Measurements from ENCODE around the gene N4BP2L2.

DNA sequence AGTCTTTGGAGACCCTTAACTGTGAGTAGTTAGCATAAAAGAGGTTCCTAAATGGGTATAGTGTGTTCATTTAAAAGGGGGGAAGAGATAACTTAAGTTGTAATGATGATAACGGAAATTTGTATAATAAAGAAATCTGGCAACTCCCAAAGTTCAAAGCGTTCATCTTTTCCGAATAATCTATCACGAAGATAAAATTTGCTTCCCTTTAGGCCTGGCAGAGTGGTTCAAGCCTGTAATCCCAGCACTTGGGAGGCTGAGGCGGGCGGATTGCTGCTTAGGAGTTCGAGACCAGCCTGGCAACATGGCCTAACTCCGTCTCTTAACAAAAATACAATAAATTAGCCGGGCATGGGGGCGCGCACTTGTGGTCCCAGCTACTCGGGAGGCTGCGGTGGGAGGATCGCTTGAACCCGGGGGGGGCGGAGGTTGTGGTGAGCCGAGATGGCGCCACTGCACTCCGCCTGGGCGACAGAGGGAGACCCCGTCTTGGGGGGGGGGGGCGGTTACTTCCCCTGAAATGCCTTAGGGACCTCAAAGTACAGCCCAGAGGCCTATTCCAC, 934 bp downstream of the N4BP2L2 start:
- TF ChIP-seq, protein P1, sequence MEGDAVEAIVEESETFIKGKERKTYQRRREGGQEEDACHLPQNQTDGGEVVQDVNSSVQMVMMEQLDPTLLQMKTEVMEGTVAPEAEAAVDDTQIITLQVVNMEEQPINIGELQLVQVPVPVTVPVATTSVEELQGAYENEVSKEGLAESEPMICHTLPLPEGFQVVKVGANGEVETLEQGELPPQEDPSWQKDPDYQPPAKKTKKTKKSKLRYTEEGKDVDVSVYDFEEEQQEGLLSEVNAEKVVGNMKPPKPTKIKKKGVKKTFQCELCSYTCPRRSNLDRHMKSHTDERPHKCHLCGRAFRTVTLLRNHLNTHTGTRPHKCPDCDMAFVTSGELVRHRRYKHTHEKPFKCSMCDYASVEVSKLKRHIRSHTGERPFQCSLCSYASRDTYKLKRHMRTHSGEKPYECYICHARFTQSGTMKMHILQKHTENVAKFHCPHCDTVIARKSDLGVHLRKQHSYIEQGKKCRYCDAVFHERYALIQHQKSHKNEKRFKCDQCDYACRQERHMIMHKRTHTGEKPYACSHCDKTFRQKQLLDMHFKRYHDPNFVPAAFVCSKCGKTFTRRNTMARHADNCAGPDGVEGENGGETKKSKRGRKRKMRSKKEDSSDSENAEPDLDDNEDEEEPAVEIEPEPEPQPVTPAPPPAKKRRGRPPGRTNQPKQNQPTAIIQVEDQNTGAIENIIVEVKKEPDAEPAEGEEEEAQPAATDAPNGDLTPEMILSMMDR (conservative IDR thresholded peaks at IDR 0.05; ENCODE audit: low read depth, low read length), result no peak
- no peak for TF ChIP-seq CEBPB (IDR thresholded peaks at IDR 0.05; ENCODE audit: low read depth, low read length)
- no peak for TF ChIP-seq POLR2A (IDR thresholded peaks at IDR 0.05; ENCODE audit: low read depth, low read length)
- no peak for TF ChIP-seq RFX5 (IDR thresholded peaks at IDR 0.05; ENCODE audit: low read depth, low read length)
- no peak for TF ChIP-seq MXI1 (IDR thresholded peaks at IDR 0.05; ENCODE audit: borderline replicate concordance, low read depth, low read length)
- no peak for TF ChIP-seq MAFK (IDR thresholded peaks at IDR 0.05; ENCODE audit: low read depth, low read length)
- TF ChIP-seq SMC3 (IDR thresholded peaks at IDR 0.05; ENCODE audit: low read depth, low read length), result no peak
- TF ChIP-seq RCOR1 (IDR thresholded peaks at IDR 0.05; ENCODE audit: insufficient replicate concordance, low read length), result no peak
- TF ChIP-seq, protein P2, sequence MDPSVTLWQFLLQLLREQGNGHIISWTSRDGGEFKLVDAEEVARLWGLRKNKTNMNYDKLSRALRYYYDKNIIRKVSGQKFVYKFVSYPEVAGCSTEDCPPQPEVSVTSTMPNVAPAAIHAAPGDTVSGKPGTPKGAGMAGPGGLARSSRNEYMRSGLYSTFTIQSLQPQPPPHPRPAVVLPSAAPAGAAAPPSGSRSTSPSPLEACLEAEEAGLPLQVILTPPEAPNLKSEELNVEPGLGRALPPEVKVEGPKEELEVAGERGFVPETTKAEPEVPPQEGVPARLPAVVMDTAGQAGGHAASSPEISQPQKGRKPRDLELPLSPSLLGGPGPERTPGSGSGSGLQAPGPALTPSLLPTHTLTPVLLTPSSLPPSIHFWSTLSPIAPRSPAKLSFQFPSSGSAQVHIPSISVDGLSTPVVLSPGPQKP (IDR thresholded peaks at IDR 0.05; ENCODE audit: borderline replicate concordance, low read depth, low read length), result no peak
- no peak for TF ChIP-seq BHLHE40 (IDR thresholded peaks at IDR 0.05; ENCODE audit: low read depth, low read length)
- TF ChIP-seq, protein P3, sequence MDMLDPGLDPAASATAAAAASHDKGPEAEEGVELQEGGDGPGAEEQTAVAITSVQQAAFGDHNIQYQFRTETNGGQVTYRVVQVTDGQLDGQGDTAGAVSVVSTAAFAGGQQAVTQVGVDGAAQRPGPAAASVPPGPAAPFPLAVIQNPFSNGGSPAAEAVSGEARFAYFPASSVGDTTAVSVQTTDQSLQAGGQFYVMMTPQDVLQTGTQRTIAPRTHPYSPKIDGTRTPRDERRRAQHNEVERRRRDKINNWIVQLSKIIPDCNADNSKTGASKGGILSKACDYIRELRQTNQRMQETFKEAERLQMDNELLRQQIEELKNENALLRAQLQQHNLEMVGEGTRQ (IDR thresholded peaks at IDR 0.05; ENCODE audit: low read depth, low read length), result no peak
- no peak for TF ChIP-seq MAZ (IDR thresholded peaks at IDR 0.05; ENCODE audit: borderline replicate concordance, low read depth, low read length)

Data from IMR-90 (cell line).